Calu3 (cell line): ENCODE measurements around the gene RAB10. TPM values are rescaled to one million over a fixed set of nuclear protein-coding genes. Genes with fewer than 3 reads are reported as not detected.

Experiments
- BruUV-seq: library from RNA; stranded (reverse); fragments of 400-500 nt; replicated peaks from 2 replicates; lab custom pipeline; 2021; lab: Mats Ljungman, UMichigan
- CTCF ChIA-PET: fragments of 300-600 bp; sonication (Branson Sonifier 250); formaldehyde crosslinking; loops from one replicate; lab custom pipeline; 2022; ENCODE audit warnings: antibody characterized with exemption; lab: Charles Lee
- DNase-seq: peaks from one replicate; pipeline ENCODE4 v3.0.0; 2022
- H3K27ac Mint-ChIP-seq: one replicate; pipeline ENCODE4 v1.8.0; 2022; ENCODE audit warnings: mixed read lengths; ENCODE audit not compliant: unreplicated experiment
- H3K27me3 Mint-ChIP-seq: one replicate; pipeline ENCODE4 v1.8.0; 2022; ENCODE audit warnings: mixed read lengths; ENCODE audit not compliant: unreplicated experiment
- H3K36me3 Mint-ChIP-seq: one replicate; pipeline ENCODE4 v1.8.0; 2022; ENCODE audit warnings: mild to moderate bottlenecking, moderate library complexity, mixed read lengths; ENCODE audit not compliant: insufficient read depth, unreplicated experiment
- H3K4me1 Mint-ChIP-seq: one replicate; pipeline ENCODE4 v1.8.0; 2022; ENCODE audit warnings: mild to moderate bottlenecking, low read depth, mixed read lengths; ENCODE audit not compliant: unreplicated experiment
- H3K4me3 Mint-ChIP-seq: one replicate; pipeline ENCODE4 v1.8.0; 2022; ENCODE audit warnings: mild to moderate bottlenecking, low read depth, moderate library complexity, mixed read lengths; ENCODE audit not compliant: unreplicated experiment
- H3K9me3 Mint-ChIP-seq: one replicate; pipeline ENCODE4 v1.8.0; 2022; ENCODE audit warnings: low read depth, mixed read lengths; ENCODE audit not compliant: unreplicated experiment
- CTCF ChIP-seq: fragments of 200-600 bp; IDR thresholded peaks from one replicate; pipeline ENCODE4 v1.8.0; 2022; ENCODE audit warnings: antibody characterized with exemption; ENCODE audit not compliant: unreplicated experiment
- intact Hi-C: fragments of 100-400 bp; cut with micrococcal nuclease; formaldehyde crosslinking; loops from one replicate; pipeline ENCODE4 v1.10.0; 2022; ENCODE audit not compliant: unreplicated experiment
- total RNA-seq: library from RNA; stranded (reverse); gene quantifications from 2 replicates; pipeline ENCODE4 v1.2.3, GENCODE V29; 2022

The RAB10 gene
- total RNA-seq, 1 experiment from 2014 or later = 149 TPM

- Mint-ChIP-seq H3K27me3 (no peaks in the 10 kb centered on the region), H3K9me3 (no peaks in the 10 kb centered on the region), H3K4me1 (peaks cover 8% of the 10 kb centered on the region), H3K36me3 (no peaks in the 10 kb centered on the region), H3K27ac (no peak overlapping the region), H3K4me3 (no peak overlapping the region)
- no peak for TF ChIP-seq CTCF
- no TSS peak for BruUV-seq
- DNase-seq = no peak
- CTCF ChIA-PET = interaction anchor here (0.7 kb wide), 1 partner anchor 166 kb away, joined by 3 read pairs; no protein-coding TSS in a partner anchor
- intact Hi-C loops = no loop called here
These were observed 123.7 kb downstream of the RAB10 start for GRCh38 chr2:26157580-26157979.

DNA sequence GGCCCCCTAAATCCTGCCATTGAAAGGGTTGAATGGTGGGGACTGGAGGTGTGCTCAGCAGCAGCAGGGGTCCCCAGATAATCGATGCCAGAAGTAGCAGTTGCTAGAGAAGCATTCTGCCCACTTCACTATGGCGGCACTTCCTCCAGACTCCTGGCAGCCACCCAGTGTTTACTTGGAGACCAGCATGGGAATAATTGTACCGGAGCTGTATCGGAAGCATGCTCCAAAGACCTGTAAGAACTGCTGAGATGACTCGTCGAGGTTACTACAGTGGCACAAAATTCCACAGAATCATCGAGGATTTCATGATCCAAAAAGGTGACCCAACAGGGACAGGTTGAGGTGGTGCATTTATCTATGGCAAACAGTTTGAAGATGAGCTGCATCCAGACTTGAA lies 128.0 kb downstream of the RAB10 start:
- TF ChIP-seq CTCF = no peak
- BruUV-seq = no TSS peak

DNA sequence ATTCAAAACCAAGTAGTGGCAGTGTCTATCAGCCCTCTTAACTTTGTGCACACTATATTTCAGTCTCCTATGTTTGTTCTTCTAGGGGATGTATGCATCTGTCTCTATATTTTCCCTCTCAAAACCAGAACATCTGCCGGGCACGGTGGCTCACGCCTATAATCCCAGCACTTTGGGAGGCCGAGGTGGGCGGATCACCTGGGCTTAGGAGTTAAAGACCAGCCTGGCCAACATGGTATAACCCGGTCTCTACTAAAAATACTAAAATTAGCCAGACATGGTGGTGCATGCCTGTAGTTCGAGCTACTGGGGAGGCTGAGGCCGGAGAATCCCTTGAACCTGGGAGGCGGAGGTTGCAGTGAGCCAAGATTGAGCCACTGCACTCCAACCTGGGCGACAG lies 129.1 kb downstream of the RAB10 start:
- Mint-ChIP-seq H3K4me3 (no peak overlapping the region), H3K4me1 (peaks cover 6% of the 10 kb centered on the region), H3K36me3 (no peaks in the 10 kb centered on the region), H3K9me3 (no peaks in the 10 kb centered on the region), H3K27me3 (no peaks in the 10 kb centered on the region), H3K27ac (no peak overlapping the region)
- CTCF ChIA-PET = no interaction called here
- no peak for DNase-seq
- intact Hi-C loops = no loop called here
- no TSS peak for BruUV-seq
- TF ChIP-seq CTCF = no peak

More for the DNA sequence above, 128.0 kb downstream of the RAB10 start:
- Mint-ChIP-seq H3K27me3 (no peaks in the 10 kb centered on the region), H3K27ac (no peak overlapping the region), H3K36me3 (no peaks in the 10 kb centered on the region), H3K4me3 (no peak overlapping the region), H3K9me3 (no peaks in the 10 kb centered on the region), H3K4me1 (peaks cover 8% of the 10 kb centered on the region)
- CTCF ChIA-PET = no interaction called here
- intact Hi-C loops = no loop called here
- DNase-seq = no peak

DNA sequence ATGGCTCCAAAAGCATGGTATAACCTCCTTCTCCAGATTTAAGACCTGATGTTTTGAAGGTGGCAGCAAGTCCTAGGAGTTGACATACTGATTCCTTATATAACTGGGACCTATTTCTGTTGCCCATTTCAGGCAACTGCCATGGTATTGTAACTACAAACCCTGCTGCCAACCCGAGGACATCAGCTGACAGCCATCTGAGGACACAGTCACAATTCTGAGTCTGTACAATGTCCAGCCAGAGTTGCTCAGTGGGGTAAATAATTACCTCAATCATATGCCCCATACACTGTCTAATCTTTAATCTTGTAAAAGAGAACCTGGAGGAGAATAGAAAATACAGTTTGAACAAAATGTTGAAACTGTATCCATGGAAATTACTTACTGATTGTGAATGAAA lies 130.3 kb downstream of the RAB10 start:
- no peak for TF ChIP-seq CTCF
- intact Hi-C loops = no loop called here
- DNase-seq = no peak
- CTCF ChIA-PET = no interaction called here
- H3K27me3 Mint-ChIP-seq = no peaks in the 10 kb centered on the region
- no peaks in the 10 kb centered on the region for H3K36me3 Mint-ChIP-seq
- no peaks in the 10 kb centered on the region for H3K4me1 Mint-ChIP-seq
- no peak overlapping the region for H3K27ac Mint-ChIP-seq
- no TSS peak for BruUV-seq
- no peak overlapping the region for H3K4me3 Mint-ChIP-seq
- no peaks in the 10 kb centered on the region for H3K9me3 Mint-ChIP-seq
